Measurements from ENCODE around the gene UBE2J1. TPM values are rescaled to one million over a fixed set of nuclear protein-coding genes. Genes with fewer than 3 reads are reported as not detected.
"Not testable (repeated sequence)": the region's sequence is repeated elsewhere in the genome, so short reads cannot be mapped to it uniquely, and the experiment has no call there.

The UBE2J1 gene
- total RNA-seq (10 to 100 TPM; 22.0 to 33.7 (median 29.9) TPM), polyA plus RNA-seq (10 to 100 TPM; 15.0 to 18.7 TPM)

- 0% methylated on average over 79 to 102 of the region's 102 CpGs for WGBS, 2 donors
- intact Hi-C loops (cut with DNase I), result no loop called here
- peaks cover 5 to 27% (median 6%) of the 10 kb centered on the region in 3 donors for H3K4me1 ChIP-seq
- H3K4me3 ChIP-seq, result peak within 1 kb of the TSS; percentile 60 to 84 (median 70)
- FAIRE-seq, result no peak
- H3K36me3 ChIP-seq, result no peaks in the 10 kb centered on the region
- peak within 1 kb of the TSS; percentile 96 to 99 (median 98) for H3K27ac ChIP-seq
- H3K9me3 ChIP-seq, result no peaks in the 10 kb centered on the region
- peak; percentile 93 to 98 (median 96) for DNase-seq
- TF ChIP-seq CTCF (IDR thresholded peaks at IDR 0.05), result no peak
- peak; percentile 91 to 96 (median 95) for ATAC-seq
- H3K27me3 ChIP-seq, result no peaks in the 10 kb centered on the region
Measured at GRCh38 chr6:89352278-89353117, at the start of gene UBE2J1. UBE2J1 (minus strand) TSS chr6:89352722; CDS start chr6:89352569, 153 bp downstream.

- peak in 2 of 4 donors; percentile 32 to 57 for ATAC-seq
- no peak overlapping the region for H3K27ac ChIP-seq
- TF ChIP-seq CTCF (IDR thresholded peaks at IDR 0.05), result no peak
- DNase-seq, result no peak
- 67 to 72% methylated on average over 6 of the region's 6 CpGs for WGBS, 2 donors
- H3K9me3 ChIP-seq, result no peaks in the 10 kb centered on the region
- H3K27me3 ChIP-seq, result no peaks in the 10 kb centered on the region
- H3K4me1 ChIP-seq, result peaks cover 0 to 2% (median 0%) of the 10 kb centered on the region in 3 donors
- intact Hi-C loops (cut with DNase I), result no loop called here
- FAIRE-seq, result no peak
- no peak overlapping the region for H3K4me3 ChIP-seq
- H3K36me3 ChIP-seq, result no peaks in the 10 kb centered on the region
Measured at GRCh38 chr6:89400912-89401399, 48.4 kb upstream of the UBE2J1 start.

- DNase-seq (no peak), ATAC-seq (no peak), FAIRE-seq (no peak)
- intact Hi-C loops (cut with DNase I), result no loop called here
- H3K4me1 ChIP-seq, result peaks cover 0 to 2% (median 0%) of the 10 kb centered on the region in 3 donors
- no peak overlapping the region for H3K27ac ChIP-seq
- TF ChIP-seq CTCF (IDR thresholded peaks at IDR 0.05), result no peak
- no peak overlapping the region for H3K4me3 ChIP-seq
- H3K27me3 ChIP-seq, result no peaks in the 10 kb centered on the region
- H3K9me3 ChIP-seq, result no peaks in the 10 kb centered on the region
- WGBS, 2 donors, result 95% methylated on average over 3 of the region's 3 CpGs
- no peaks in the 10 kb centered on the region for H3K36me3 ChIP-seq
Measured at GRCh38 chr6:89400050-89400449, 47.5 kb upstream of the UBE2J1 start.

GRCh38 chr6:89398762-89399525, 46.4 kb upstream of the UBE2J1 start:
- ATAC-seq (no peak), FAIRE-seq (no peak), DNase-seq (no peak)
- WGBS, 2 donors, result 83 to 89% methylated on average over 7 of the region's 7 CpGs
- Histone ChIP-seq H3K4me3 (no peak overlapping the region), H3K27me3 (no peaks in the 10 kb centered on the region), H3K9me3 (no peaks in the 10 kb centered on the region), H3K4me1 (peaks cover 0 to 2% (median 0%) of the 10 kb centered on the region in 3 donors), H3K36me3 (no peaks in the 10 kb centered on the region), H3K27ac (no peak overlapping the region)
- intact Hi-C loops (cut with DNase I), result no loop called here
- TF ChIP-seq CTCF (IDR thresholded peaks at IDR 0.05), result no peak

- WGBS, 2 donors, result 81 to 86% methylated on average over 4 of the region's 4 CpGs
- H3K9me3 ChIP-seq; ATAC-seq; H3K27ac ChIP-seq; H3K4me3 ChIP-seq; H3K36me3 ChIP-seq; H3K4me1 ChIP-seq; FAIRE-seq; intact Hi-C loops (cut with DNase I); H3K27me3 ChIP-seq; DNase-seq: not testable (repeated sequence)
Measured at GRCh38 chr6:89397884-89398283, 45.4 kb upstream of the UBE2J1 start.

All from pancreas (tissue), 10 donors.